ENCODE measurements around the gene CHMP2A. TPM values are rescaled to one million over a fixed set of nuclear protein-coding genes. Genes with fewer than 3 reads are reported as not detected.

Gene CHMP2A
- total RNA-seq, 1 experiment from 2014 or later, result 109 TPM

DNA sequence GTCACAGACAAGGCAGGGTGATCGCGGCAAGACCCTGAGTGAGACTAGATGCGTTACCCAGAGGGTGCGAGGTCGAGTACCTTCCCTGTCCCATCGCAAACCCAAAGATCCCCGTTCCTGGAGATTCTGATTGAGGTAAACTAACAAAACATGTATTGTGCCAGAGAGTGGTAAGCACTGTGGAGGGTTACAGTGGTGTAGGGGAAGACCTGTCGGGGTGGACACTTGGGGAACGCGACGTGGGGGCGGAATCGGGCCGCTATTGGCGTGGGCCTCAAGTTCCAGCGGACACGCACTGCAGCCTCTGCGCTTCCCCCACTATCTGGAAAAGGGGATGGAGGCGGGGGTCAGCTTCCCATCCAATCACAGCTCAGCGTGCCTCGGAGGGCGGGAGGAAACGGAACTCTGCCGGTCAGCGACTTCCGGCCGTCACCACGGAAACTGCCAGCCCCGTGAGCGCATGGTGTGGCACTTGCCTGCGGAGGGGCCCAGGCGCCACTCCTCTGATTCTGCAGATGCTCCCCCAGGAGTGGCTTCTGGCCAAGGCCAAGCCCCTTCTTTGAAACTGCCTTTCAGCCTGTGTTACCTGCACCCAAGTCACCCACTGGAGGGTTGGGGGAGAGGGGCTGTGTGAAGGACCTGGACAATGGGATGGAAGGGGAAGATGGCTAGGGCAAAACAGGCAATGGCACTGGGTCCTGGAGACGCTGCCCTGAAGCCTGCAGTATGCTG, 4.5 kb upstream of the CHMP2A start:
- peak; percentile 90 for DNase-seq (ENCODE audit: low spot score)
- peak overlapping the region; percentile 100 for H3K27ac Mint-ChIP-seq
- peak overlapping the region; percentile 97 for H3K4me3 Mint-ChIP-seq
- ChIA-PET CTCF (interaction anchor here (1.0 to 2.4 kb wide), 5 partner anchors 15 to 45 kb away, joined by 3 to 19 read pairs (median 7); partner anchors contain the start of gene ZBTB45), POLR2A (interaction anchor here (0.6 to 2.8 kb wide), 5 partner anchors 12 to 657 kb away, joined by 3 to 12 read pairs (median 8); partner anchors contain the start of genes TRIM28 and ZBTB45)
- H3K36me3 Mint-ChIP-seq, result peaks cover 14% of the 10 kb centered on the region
- ATAC-seq, result peak; percentile 19
- no peaks in the 10 kb centered on the region for H3K9me3 Mint-ChIP-seq
- H3K27me3 Mint-ChIP-seq (ENCODE audit: low read depth), result peaks cover 50% of the 10 kb centered on the region
- peaks cover 38% of the 10 kb centered on the region for H3K4me1 Mint-ChIP-seq
- TF ChIP-seq, protein P1, sequence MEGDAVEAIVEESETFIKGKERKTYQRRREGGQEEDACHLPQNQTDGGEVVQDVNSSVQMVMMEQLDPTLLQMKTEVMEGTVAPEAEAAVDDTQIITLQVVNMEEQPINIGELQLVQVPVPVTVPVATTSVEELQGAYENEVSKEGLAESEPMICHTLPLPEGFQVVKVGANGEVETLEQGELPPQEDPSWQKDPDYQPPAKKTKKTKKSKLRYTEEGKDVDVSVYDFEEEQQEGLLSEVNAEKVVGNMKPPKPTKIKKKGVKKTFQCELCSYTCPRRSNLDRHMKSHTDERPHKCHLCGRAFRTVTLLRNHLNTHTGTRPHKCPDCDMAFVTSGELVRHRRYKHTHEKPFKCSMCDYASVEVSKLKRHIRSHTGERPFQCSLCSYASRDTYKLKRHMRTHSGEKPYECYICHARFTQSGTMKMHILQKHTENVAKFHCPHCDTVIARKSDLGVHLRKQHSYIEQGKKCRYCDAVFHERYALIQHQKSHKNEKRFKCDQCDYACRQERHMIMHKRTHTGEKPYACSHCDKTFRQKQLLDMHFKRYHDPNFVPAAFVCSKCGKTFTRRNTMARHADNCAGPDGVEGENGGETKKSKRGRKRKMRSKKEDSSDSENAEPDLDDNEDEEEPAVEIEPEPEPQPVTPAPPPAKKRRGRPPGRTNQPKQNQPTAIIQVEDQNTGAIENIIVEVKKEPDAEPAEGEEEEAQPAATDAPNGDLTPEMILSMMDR (IDR thresholded peaks at IDR 0.05), result no peak
- TF ChIP-seq ATF3 (CRISPR knock-in tag; conservative IDR thresholded peaks at IDR 0.05), result no peak
- TF ChIP-seq NFE2L1 (CRISPR knock-in tag; IDR thresholded peaks at IDR 0.05), result no peak
- peak; percentile 96 for TF ChIP-seq MAX (CRISPR knock-in tag; IDR thresholded peaks at IDR 0.05)
- TF ChIP-seq USF1 (CRISPR knock-in tag; IDR thresholded peaks at IDR 0.05), result peak; percentile 57; the same call in 1 of the 2 replicates
- no peak for TF ChIP-seq IRF2 (CRISPR knock-in tag; IDR thresholded peaks at IDR 0.05; ENCODE audit: borderline replicate concordance, low read depth)
- TF ChIP-seq, protein P2, sequence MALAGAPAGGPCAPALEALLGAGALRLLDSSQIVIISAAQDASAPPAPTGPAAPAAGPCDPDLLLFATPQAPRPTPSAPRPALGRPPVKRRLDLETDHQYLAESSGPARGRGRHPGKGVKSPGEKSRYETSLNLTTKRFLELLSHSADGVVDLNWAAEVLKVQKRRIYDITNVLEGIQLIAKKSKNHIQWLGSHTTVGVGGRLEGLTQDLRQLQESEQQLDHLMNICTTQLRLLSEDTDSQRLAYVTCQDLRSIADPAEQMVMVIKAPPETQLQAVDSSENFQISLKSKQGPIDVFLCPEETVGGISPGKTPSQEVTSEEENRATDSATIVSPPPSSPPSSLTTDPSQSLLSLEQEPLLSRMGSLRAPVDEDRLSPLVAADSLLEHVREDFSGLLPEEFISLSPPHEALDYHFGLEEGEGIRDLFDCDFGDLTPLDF (CRISPR knock-in tag; IDR thresholded peaks at IDR 0.05), result 0 out of 2 replicates have a peak, but pooled peaks have one; percentile 22
- TF ChIP-seq SMAD3 (CRISPR knock-in tag; IDR thresholded peaks at IDR 0.05; ENCODE audit: borderline replicate concordance), result no peak; the same call in 1 of the 2 replicates
- no peak for TF ChIP-seq CREB1 (CRISPR knock-in tag; IDR thresholded peaks at IDR 0.05)
- no peak for TF ChIP-seq SMAD4 (CRISPR knock-in tag; IDR thresholded peaks at IDR 0.05)
- TF ChIP-seq ZNF263 (CRISPR knock-in tag; IDR thresholded peaks at IDR 0.05; ENCODE audit: low read depth), result no peak
- TF ChIP-seq SOX15 (CRISPR knock-in tag; IDR thresholded peaks at IDR 0.05), result no peak
- no peak for TF ChIP-seq KAT7 (CRISPR knock-in tag; IDR thresholded peaks at IDR 0.05; ENCODE audit: borderline replicate concordance)
- TF ChIP-seq, protein P3, sequence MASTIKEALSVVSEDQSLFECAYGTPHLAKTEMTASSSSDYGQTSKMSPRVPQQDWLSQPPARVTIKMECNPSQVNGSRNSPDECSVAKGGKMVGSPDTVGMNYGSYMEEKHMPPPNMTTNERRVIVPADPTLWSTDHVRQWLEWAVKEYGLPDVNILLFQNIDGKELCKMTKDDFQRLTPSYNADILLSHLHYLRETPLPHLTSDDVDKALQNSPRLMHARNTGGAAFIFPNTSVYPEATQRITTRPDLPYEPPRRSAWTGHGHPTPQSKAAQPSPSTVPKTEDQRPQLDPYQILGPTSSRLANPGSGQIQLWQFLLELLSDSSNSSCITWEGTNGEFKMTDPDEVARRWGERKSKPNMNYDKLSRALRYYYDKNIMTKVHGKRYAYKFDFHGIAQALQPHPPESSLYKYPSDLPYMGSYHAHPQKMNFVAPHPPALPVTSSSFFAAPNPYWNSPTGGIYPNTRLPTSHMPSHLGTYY (CRISPR knock-in tag; IDR thresholded peaks at IDR 0.05), result no peak
- no peak for TF ChIP-seq MXD4 (CRISPR knock-in tag; IDR thresholded peaks at IDR 0.05; ENCODE audit: borderline replicate concordance)
- no peak for TF ChIP-seq AFF4 (CRISPR knock-in tag; IDR thresholded peaks at IDR 0.05; ENCODE audit: borderline replicate concordance)
- TF ChIP-seq ZNF396 (CRISPR knock-in tag; IDR thresholded peaks at IDR 0.05; ENCODE audit: borderline replicate concordance), result no peak
- no peak for TF ChIP-seq TCF7 (CRISPR knock-in tag; IDR thresholded peaks at IDR 0.05; ENCODE audit: low read depth)
- TF ChIP-seq ELF4 (CRISPR knock-in tag; IDR thresholded peaks at IDR 0.05; ENCODE audit: low read depth), result no peak
- TF ChIP-seq PREB (CRISPR knock-in tag; IDR thresholded peaks at IDR 0.05; ENCODE audit: borderline replicate concordance), result no peak
- TF ChIP-seq, protein P4, sequence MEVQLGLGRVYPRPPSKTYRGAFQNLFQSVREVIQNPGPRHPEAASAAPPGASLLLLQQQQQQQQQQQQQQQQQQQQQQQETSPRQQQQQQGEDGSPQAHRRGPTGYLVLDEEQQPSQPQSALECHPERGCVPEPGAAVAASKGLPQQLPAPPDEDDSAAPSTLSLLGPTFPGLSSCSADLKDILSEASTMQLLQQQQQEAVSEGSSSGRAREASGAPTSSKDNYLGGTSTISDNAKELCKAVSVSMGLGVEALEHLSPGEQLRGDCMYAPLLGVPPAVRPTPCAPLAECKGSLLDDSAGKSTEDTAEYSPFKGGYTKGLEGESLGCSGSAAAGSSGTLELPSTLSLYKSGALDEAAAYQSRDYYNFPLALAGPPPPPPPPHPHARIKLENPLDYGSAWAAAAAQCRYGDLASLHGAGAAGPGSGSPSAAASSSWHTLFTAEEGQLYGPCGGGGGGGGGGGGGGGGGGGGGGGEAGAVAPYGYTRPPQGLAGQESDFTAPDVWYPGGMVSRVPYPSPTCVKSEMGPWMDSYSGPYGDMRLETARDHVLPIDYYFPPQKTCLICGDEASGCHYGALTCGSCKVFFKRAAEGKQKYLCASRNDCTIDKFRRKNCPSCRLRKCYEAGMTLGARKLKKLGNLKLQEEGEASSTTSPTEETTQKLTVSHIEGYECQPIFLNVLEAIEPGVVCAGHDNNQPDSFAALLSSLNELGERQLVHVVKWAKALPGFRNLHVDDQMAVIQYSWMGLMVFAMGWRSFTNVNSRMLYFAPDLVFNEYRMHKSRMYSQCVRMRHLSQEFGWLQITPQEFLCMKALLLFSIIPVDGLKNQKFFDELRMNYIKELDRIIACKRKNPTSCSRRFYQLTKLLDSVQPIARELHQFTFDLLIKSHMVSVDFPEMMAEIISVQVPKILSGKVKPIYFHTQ (CRISPR knock-in tag; IDR thresholded peaks at IDR 0.05), result peak; percentile 66; the same call in 1 of the 2 replicates
